SK-N-SH treated with all-trans-retinoic acid at 6 μM for 48 hours (cell line): Measurements from ENCODE around the gene APPL1.
"Not testable (repeated sequence)": the region's sequence is repeated elsewhere in the genome, so short reads cannot be mapped to it uniquely, and the experiment has no call there.

Experiments
- ARNTL ChIP-seq: fragments of 450-650 bp; formaldehyde crosslinking; IDR thresholded peaks from 2 replicates; pipeline ENCODE4 v1.5.0; 2020; ENCODE audit warnings: low read depth, mild to moderate bottlenecking, moderate library complexity, borderline replicate concordance
- BACH2 ChIP-seq: fragments of 250-450 bp; sonication (Bioruptor Pico); IDR thresholded peaks from 2 replicates; pipeline ENCODE4 v1.9.0; 2021; ENCODE audit warnings: mild to moderate bottlenecking, borderline replicate concordance
- CREB5 ChIP-seq: fragments of 250-450 bp; sonication (Bioruptor Pico); IDR thresholded peaks from 2 replicates; pipeline ENCODE4 v1.5.1; 2020; ENCODE audit warnings: low read depth, mild to moderate bottlenecking, moderate library complexity
- ESRRG ChIP-seq: fragments of 250-450 bp; sonication (Bioruptor Pico); IDR thresholded peaks from 2 replicates; pipeline ENCODE4 v1.6.1; 2021; ENCODE audit warnings: mild to moderate bottlenecking
- GLIS3 ChIP-seq: fragments of 250-450 bp; sonication (Bioruptor Pico); IDR thresholded peaks from 2 replicates; pipeline ENCODE4 v1.5.0; 2020; ENCODE audit warnings: mild to moderate bottlenecking, moderate library complexity
- OSR1 ChIP-seq: fragments of 250-450 bp; sonication (Bioruptor Pico); IDR thresholded peaks from 2 replicates; pipeline ENCODE4 v1.8.0; 2022; ENCODE audit warnings: moderate library complexity, mild to moderate bottlenecking, inconsistent platforms
- PPARA ChIP-seq: fragments of 250-450 bp; sonication (Bioruptor Pico); IDR thresholded peaks from 2 replicates; pipeline ENCODE4 v1.5.0; 2020; ENCODE audit warnings: mild to moderate bottlenecking, borderline replicate concordance
- TOX ChIP-seq: fragments of 250-450 bp; sonication (Bioruptor Pico); IDR thresholded peaks from 2 replicates; pipeline ENCODE4 v1.8.0; 2021; ENCODE audit warnings: mild to moderate bottlenecking, moderate library complexity, borderline replicate concordance
- ZFP30 ChIP-seq: fragments of 450-650 bp; formaldehyde crosslinking; IDR thresholded peaks from 2 replicates; pipeline ENCODE4 v1.5.0; 2022; ENCODE audit warnings: mild to moderate bottlenecking, moderate library complexity
- TF ChIP-seq, protein P1 (sequence below): fragments of 250-450 bp; sonication (Bioruptor Pico); IDR thresholded peaks from 2 replicates; pipeline ENCODE4 v1.8.0; 2020; ENCODE audit warnings: mild to moderate bottlenecking, moderate library complexity, borderline replicate concordance

DNA sequence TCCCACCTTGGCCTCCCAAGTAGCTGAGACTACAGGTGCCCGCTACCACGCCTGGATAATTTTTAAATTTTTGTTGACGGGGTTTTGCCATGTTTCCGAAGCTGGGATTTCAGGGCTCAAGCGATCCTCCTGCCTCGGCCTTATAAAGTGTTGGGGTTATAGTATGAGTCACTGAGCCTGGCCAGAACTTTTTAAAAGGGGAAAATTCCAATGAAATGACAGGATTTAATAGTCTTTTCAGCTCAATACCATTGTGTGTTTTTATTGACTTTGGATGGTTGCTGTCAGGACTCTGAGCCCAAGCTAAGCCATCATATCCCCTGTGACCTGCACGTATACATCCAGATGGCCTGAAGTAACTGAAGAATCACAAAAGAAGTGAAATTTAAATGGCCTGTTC lies 76.0 kb downstream of the APPL1 start:
- TF ChIP-seq CREB5; GLIS3 (CRISPR knock-in tag); OSR1 (CRISPR knock-in tag); ARNTL (CRISPR knock-in tag); TOX (CRISPR knock-in tag); PPARA (CRISPR knock-in tag); ESRRG (CRISPR knock-in tag); BACH2; ZFP30 (CRISPR knock-in tag): not testable (repeated sequence)
- TF ChIP-seq, protein P1, sequence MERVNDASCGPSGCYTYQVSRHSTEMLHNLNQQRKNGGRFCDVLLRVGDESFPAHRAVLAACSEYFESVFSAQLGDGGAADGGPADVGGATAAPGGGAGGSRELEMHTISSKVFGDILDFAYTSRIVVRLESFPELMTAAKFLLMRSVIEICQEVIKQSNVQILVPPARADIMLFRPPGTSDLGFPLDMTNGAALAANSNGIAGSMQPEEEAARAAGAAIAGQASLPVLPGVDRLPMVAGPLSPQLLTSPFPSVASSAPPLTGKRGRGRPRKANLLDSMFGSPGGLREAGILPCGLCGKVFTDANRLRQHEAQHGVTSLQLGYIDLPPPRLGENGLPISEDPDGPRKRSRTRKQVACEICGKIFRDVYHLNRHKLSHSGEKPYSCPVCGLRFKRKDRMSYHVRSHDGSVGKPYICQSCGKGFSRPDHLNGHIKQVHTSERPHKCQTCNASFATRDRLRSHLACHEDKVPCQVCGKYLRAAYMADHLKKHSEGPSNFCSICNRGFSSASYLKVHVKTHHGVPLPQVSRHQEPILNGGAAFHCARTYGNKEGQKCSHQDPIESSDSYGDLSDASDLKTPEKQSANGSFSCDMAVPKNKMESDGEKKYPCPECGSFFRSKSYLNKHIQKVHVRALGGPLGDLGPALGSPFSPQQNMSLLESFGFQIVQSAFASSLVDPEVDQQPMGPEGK (CRISPR knock-in tag), result not testable (repeated sequence)
